ENCODE measurements around the gene GRIK1.

Gene GRIK1

GRCh38 chr21:29771491-29772066 lies 168.2 kb downstream of the GRIK1 start:
- DNase-seq = no peak

- DNase-seq = no peak
These were observed 176.1 kb downstream of the GRIK1 start for GRCh38 chr21:29763674-29764073.

- DNase-seq = no peak
These were observed 177.2 kb downstream of the GRIK1 start for GRCh38 chr21:29762570-29763082.

GRCh38 chr21:29753216-29753615 lies 186.6 kb downstream of the GRIK1 start:
- no peak for DNase-seq

- no peak for DNase-seq
These were observed 188.2 kb downstream of the GRIK1 start for GRCh38 chr21:29751473-29752185.

- no peak for DNase-seq
These were observed 189.8 kb downstream of the GRIK1 start for GRCh38 chr21:29749957-29750356.

- DNase-seq = no peak
These were observed 190.6 kb downstream of the GRIK1 start for GRCh38 chr21:29749223-29749622.

GRCh38 chr21:29748391-29749167 lies 191.2 kb downstream of the GRIK1 start:
- DNase-seq = no peak

- no peak for DNase-seq
These were observed 198.0 kb downstream of the GRIK1 start for GRCh38 chr21:29741761-29742160.

- no peak for DNase-seq
These were observed 200.6 kb downstream of the GRIK1 start for GRCh38 chr21:29739176-29739575.

- no peak for DNase-seq
These were observed 201.1 kb downstream of the GRIK1 start for GRCh38 chr21:29738730-29739129.

- no peak for DNase-seq
These were observed 202.6 kb downstream of the GRIK1 start for GRCh38 chr21:29737186-29737585.

- no peak for DNase-seq
These were observed 209.5 kb downstream of the GRIK1 start for GRCh38 chr21:29730281-29730680.

GRCh38 chr21:29726044-29726443 lies 213.8 kb downstream of the GRIK1 start:
- DNase-seq = no peak

- no peak for DNase-seq
These were observed 214.6 kb downstream of the GRIK1 start for GRCh38 chr21:29725025-29725736.

GRCh38 chr21:29721964-29722363 lies 217.8 kb downstream of the GRIK1 start:
- no peak for DNase-seq

- DNase-seq = no peak
These were observed 218.6 kb downstream of the GRIK1 start for GRCh38 chr21:29721221-29721620.

GRCh38 chr21:29719521-29719920 lies 220.3 kb downstream of the GRIK1 start:
- no peak for DNase-seq

GRCh38 chr21:29718081-29718815 lies 221.5 kb downstream of the GRIK1 start:
- no peak for DNase-seq

- no peak for DNase-seq
These were observed 222.1 kb downstream of the GRIK1 start for GRCh38 chr21:29717659-29718058.

GRCh38 chr21:29716753-29717152 lies 223.0 kb downstream of the GRIK1 start:
- DNase-seq = no peak

- DNase-seq = no peak
These were observed 224.7 kb downstream of the GRIK1 start for GRCh38 chr21:29715089-29715488.

All from CD4-positive, alpha-beta T cell treated with Interleukin-12 subunit alpha and Interleukin-12 subunit beta, for 1 hour (primary cell).